GM19023 (cell line): ENCODE measurements around the gene PRELP.
"Not testable (repeated sequence)": the region's sequence is repeated elsewhere in the genome, so short reads cannot be mapped to it uniquely, and the experiment has no call there.

Experiments
- ATAC-seq: cut with Tn5 transposase; IDR thresholded peaks from one replicate; pipeline ENCODE4 v1.9.1; 2021; ENCODE audit warnings: mild to moderate bottlenecking, moderate library complexity; ENCODE audit not compliant: unreplicated experiment

PRELP gene

GRCh38 chr1:203475012-203475981, at the start of gene PRELP:
Gene PRELP (plus strand): TSS chr1:203475806. CDS start chr1:203483185, 7,379 bp downstream.
- no peak for ATAC-seq

- ATAC-seq: no peak
These were observed 49.2 kb upstream of the PRELP start for GRCh38 chr1:203426366-203426765.

- ATAC-seq: no peak
These were observed 48.7 kb upstream of the PRELP start for GRCh38 chr1:203426870-203427269.

GRCh38 chr1:203427451-203427850, 48.2 kb upstream of the PRELP start:
- no peak for ATAC-seq

- peak; percentile 80 for ATAC-seq
These were observed 46.5 kb upstream of the PRELP start for GRCh38 chr1:203428981-203429599.

GRCh38 chr1:203435615-203436014, 40.0 kb upstream of the PRELP start:
- ATAC-seq: no peak

- ATAC-seq: no peak
These were observed 37.8 kb upstream of the PRELP start for GRCh38 chr1:203437696-203438315.

- ATAC-seq: no peak
These were observed 36.4 kb upstream of the PRELP start for GRCh38 chr1:203439131-203439730.

GRCh38 chr1:203440771-203441170, 34.8 kb upstream of the PRELP start:
- ATAC-seq: no peak

GRCh38 chr1:203441766-203442165, 33.8 kb upstream of the PRELP start:
- ATAC-seq: no peak

- ATAC-seq: no peak
These were observed 32.8 kb upstream of the PRELP start for GRCh38 chr1:203442821-203443220.

GRCh38 chr1:203443296-203443695, 32.3 kb upstream of the PRELP start:
- ATAC-seq: no peak

- ATAC-seq: no peak
These were observed 31.4 kb upstream of the PRELP start for GRCh38 chr1:203444171-203444576.

- no peak for ATAC-seq
These were observed 28.5 kb upstream of the PRELP start for GRCh38 chr1:203447151-203447550.

GRCh38 chr1:203447598-203447997, 28.0 kb upstream of the PRELP start:
- not testable (repeated sequence) for ATAC-seq

GRCh38 chr1:203448521-203449061, 27.0 kb upstream of the PRELP start:
- no peak for ATAC-seq

GRCh38 chr1:203450001-203450400, 25.6 kb upstream of the PRELP start:
- no peak for ATAC-seq

GRCh38 chr1:203450479-203451149, 25.0 kb upstream of the PRELP start:
- no peak for ATAC-seq

- no peak for ATAC-seq
These were observed 23.5 kb upstream of the PRELP start for GRCh38 chr1:203451836-203452784.
